ENCODE data around the gene ADCY2.

The ADCY2 gene

DNA sequence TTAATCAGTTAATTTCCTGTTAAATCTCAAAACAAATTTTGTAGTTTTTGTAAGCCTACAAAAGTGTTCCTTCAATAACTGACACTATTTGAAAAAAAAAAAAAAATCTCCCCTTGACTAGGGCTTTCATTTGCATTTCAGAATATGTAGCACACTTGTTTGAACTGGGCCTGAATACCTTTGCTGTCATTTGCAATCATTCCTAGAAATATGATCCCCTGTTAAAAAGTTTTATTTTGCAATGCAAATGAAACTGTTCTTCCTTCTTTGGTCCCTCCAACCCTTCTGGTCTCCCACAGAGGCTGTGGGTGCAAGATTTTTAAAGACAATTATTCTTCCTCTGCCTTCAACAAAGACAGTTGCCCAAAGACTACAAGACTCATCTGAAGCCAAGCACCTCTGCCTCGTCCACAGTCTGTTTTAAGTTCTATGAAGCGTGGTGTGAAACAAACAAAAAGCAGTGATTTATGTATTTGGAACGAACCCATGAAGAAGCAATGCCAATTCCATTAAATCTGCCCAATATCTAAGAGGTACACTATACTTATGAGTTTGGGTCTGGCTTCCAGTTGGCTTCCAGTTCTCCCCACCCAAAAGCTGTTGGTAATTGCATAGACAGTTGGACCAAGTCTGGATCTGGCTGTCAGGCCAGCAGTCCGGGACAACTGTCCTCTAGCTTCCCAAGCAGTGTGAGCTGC is 388.9 kb downstream of the ADCY2 start:
- DNase-seq (ENCODE audit: low read depth): no peak

DNA sequence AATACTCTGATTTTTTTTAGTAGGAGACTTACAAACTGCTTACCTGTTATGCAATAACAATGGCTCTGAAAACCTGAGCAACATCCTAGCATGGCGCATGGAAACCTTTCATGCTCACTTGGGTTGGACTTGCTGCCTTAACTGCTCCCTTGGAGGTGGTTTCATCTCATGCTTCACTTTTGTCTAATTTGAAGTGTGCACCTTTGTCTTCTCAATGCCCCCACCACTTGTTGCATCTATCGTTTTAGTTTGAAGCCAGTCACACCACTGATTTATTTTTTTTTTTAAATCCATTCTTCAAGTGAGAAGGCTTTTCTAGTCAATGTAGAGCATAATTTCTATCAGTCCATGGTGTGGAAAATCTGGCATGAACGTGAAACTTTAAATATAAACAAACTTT is 391.8 kb downstream of the ADCY2 start:
- DNase-seq (ENCODE audit: low read depth): no peak

- DNase-seq (ENCODE audit: low read depth): no peak
These were observed 393.6 kb downstream of the ADCY2 start for GRCh38 chr5:7789567-7789966.

GRCh38 chr5:7793895-7794294 is 398.0 kb downstream of the ADCY2 start:
- DNase-seq (ENCODE audit: low read depth): no peak

DNA sequence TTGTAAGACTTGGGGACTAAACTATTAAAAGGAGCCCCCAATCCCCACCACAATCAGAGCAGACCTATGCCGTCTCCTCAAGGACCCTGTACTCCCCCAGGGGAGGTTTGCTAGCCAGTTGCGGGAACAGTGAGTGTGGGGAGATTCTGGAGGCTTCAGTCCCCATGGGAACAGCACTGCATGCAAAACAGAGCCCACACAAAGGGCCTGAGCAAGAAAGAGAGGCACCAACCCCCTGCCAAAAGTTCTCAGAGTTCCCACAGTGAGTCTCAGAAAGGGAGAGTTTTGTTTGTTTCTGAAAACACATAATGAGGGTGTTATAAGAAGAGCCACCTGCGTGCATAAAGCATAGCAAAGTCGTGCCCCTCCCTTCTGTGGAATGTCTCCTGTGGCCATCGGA is 398.4 kb downstream of the ADCY2 start:
- DNase-seq (ENCODE audit: low read depth): no peak

- DNase-seq (ENCODE audit: low read depth): no peak
These were observed 398.9 kb downstream of the ADCY2 start for GRCh38 chr5:7794823-7795222.

GRCh38 chr5:7795306-7795705 is 399.4 kb downstream of the ADCY2 start:
- no peak for DNase-seq (ENCODE audit: low read depth)

GRCh38 chr5:7801891-7802614 is 406.1 kb downstream of the ADCY2 start:
- DNase-seq (ENCODE audit: low read depth): no peak

- DNase-seq (ENCODE audit: low read depth): peak; percentile 55
These were observed 406.9 kb downstream of the ADCY2 start for GRCh38 chr5:7802855-7803254.

DNA sequence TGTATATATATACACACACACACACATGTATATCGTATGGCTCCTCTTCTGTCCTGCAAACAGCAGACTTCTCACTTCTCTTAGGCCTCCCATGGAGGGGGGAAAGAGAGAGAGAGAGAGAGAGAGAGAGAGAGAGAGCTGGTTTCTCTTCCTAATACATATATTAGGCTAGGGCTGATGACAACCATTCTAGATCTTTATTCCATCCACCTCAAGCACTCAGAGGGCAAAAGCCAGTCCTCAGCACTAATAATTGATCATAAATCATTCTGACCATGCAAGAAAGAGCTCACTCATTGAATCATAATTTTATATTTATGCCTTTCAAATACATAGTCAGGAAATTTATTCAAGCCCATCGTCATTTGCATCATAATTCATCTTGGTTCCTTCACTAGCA is 408.0 kb downstream of the ADCY2 start:
- DNase-seq (ENCODE audit: low read depth): no peak

- peak; percentile 22 for DNase-seq (ENCODE audit: low read depth)
These were observed 409.4 kb downstream of the ADCY2 start for GRCh38 chr5:7805379-7805778.

DNA sequence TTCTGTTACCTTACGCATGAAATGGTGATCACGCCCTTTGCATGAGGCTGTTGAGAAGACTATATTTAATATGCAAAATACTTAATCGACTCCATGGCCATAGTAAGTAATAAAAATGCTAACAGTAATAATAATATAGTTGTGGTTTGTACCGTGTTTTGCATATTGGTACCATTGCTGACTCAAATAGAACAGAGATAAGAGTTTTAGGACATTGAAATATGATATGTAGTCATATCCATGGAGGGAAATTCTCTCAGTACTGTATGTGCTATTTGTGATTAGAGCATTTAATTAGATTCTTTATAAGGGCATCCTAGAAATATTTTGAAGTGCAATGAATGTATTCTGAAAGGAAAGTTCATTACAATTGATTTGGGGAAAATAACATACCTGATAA is 413.1 kb downstream of the ADCY2 start:
- DNase-seq (ENCODE audit: low read depth): no peak

- DNase-seq (ENCODE audit: low read depth): no peak
These were observed 415.8 kb downstream of the ADCY2 start for GRCh38 chr5:7811715-7812114.

GRCh38 chr5:7813007-7813406 is 417.1 kb downstream of the ADCY2 start:
- no peak for DNase-seq (ENCODE audit: low read depth)

GRCh38 chr5:7813576-7813975 is 417.6 kb downstream of the ADCY2 start:
- DNase-seq (ENCODE audit: low read depth): no peak

DNA sequence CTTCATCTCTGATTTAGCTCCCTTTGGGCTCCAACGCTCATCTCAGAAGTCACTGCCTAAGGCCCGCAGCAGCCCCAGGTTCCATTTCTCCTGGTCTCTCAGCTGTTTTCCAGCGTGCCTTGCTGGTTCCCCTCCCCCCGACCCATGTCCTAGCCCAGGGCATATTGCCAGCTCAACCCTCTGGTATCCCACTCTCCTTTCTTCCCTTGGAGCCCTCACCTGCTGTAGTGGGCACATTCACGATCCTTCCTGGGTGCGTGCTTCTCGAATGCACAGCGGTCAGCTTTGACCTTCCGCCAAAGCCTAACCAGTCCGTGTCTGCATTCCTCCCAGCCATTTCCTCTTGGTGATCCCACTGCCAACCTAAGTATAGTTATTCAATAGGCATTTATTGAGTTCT is 418.9 kb downstream of the ADCY2 start:
- no peak for DNase-seq (ENCODE audit: low read depth)

DNA sequence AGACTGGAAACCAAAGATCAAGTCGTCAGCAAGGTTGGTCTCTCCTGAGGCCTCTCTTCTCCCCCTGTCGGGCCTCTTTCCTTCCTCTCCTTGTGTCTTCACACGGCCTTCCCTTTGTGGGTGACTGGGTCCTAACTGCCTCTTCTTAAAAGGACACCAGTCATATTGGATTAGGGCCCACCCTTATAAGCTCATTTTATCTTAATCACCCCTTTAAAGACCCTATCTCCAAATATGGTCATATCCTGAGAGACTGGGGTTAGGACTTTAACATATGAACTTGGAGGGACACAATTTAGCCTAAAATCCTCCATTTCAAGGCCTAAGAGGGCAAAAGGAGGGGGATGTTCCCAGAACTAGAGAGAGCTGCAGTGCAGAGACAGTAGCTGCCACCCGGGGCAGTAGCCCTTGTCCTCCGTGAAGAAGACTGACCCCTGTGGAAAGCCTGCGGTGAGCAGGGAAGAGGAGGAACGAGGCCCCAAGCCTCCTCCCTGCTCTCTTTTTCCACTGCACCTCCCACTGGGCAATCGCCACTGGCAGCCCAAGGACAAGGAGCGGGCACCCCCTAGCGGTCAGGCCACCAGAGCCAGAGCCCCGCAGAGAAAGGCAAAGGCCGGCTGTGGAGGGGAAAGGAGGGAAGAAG is 420.1 kb downstream of the ADCY2 start:
- DNase-seq (ENCODE audit: low read depth): peak; percentile 64

- DNase-seq (ENCODE audit: low read depth): no peak
These were observed 420.6 kb downstream of the ADCY2 start for GRCh38 chr5:7816535-7816901.

DNA sequence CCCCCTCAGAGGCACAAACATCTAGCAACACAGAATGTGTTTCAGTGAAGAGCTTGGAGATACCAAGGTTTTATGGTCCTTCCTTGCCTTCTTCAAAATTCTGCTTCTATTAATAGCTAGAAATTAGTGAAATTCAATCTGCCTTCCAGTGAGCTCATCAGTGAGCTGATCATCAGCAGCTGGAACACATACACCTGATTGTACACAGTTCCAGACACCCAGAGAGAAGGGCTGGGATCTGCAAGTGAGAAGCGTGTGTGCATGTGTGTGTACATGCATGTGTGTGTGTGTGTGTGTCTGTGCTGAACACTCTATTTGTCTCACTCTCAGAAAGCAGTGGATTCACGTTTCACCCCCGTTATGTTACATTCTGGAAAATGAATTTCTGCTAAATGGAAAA is 426.5 kb downstream of the ADCY2 start:
- no peak for DNase-seq (ENCODE audit: low read depth)

GRCh38 chr5:7823594-7823993 is 427.7 kb downstream of the ADCY2 start:
- no peak for DNase-seq (ENCODE audit: low read depth)

DNA sequence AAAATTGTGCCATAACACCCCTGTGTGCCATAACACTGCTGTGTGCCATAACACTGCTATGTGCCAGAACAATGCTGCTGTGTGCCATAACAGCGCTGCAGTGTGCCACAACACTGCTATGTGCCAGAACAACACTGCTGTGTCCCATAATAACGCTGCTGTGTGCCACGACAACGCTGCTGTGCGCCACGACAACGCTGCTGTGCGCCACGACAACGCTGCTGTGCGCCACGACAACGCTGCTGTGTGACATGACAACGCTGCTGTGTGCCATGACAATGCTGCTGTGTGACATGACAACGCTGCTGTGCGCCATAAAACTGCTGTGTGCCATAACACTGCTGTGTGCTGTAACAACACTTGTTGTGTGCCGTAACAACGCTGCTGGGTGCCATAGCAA is 429.1 kb downstream of the ADCY2 start:
- no peak for DNase-seq (ENCODE audit: low read depth)

DNA sequence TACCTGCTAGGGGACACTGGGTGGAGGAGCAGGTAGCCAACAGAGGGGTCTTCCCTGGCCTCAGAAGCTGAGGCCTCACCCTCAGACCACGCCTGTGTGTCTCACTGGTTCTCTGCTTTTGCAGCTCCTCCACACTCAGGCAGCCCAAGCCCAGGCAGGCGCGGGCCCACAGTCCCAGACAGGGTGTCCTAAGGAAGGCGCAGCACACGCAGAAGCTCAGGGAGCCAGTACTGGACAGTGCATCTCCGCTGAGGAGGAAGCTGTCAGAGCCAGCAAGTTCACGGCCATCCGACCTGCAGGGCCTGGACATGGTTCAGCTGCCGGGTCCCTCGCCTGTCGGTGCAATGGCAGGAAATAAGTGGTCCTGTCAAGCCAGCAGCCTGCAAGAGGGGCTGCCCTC is 429.7 kb downstream of the ADCY2 start:
- DNase-seq (ENCODE audit: low read depth): no peak

- DNase-seq (ENCODE audit: low read depth): no peak
These were observed 431.7 kb downstream of the ADCY2 start for GRCh38 chr5:7827610-7828009.

- no peak for DNase-seq (ENCODE audit: low read depth)
These were observed 432.3 kb downstream of the ADCY2 start for GRCh38 chr5:7828269-7828668.
